Osteoblast (primary cell): ENCODE measurements around the gene CECR2. TPM values are rescaled to one million over a fixed set of nuclear protein-coding genes. Genes with fewer than 3 reads are reported as not detected.

ENCODE experiments used
- DNase-seq: peaks from one replicate; pipeline ENCODE4 v3.0.0; 2011; ENCODE audit warnings: low spot score, mixed read lengths; ENCODE audit not compliant: insufficient read length; ENCODE audit errors: missing footprints
- H2AFZ ChIP-seq: 2 replicates; pipeline ENCODE4 v1.6.0; 2011; ENCODE audit warnings: mild to moderate bottlenecking, low read length
- H3K27ac ChIP-seq: 2 replicates; pipeline ENCODE4 v1.5.1; 2011; ENCODE audit warnings: mild to moderate bottlenecking, low read depth, low read length, moderate library complexity
- H3K27me3 ChIP-seq: 2 replicates; pipeline ENCODE4 v1.6.0; 2012; ENCODE audit warnings: mild to moderate bottlenecking, control low read depth, inconsistent platforms, low read length, moderate library complexity; ENCODE audit not compliant: insufficient read depth
- H3K36me3 ChIP-seq: 2 replicates; pipeline ENCODE4 v1.5.1; 2011; ENCODE audit warnings: mild to moderate bottlenecking, low read length, control low read depth, moderate library complexity; ENCODE audit not compliant: insufficient read depth
- H3K4me1 ChIP-seq: 2 replicates; pipeline ENCODE4 v1.5.1; 2011; ENCODE audit warnings: mild to moderate bottlenecking, low read length, control low read depth, moderate library complexity; ENCODE audit not compliant: insufficient read depth
- H3K4me2 ChIP-seq: 2 replicates; pipeline ENCODE4 v1.6.0; 2011; ENCODE audit warnings: mild to moderate bottlenecking, low read length; ENCODE audit not compliant: insufficient read depth
- H3K4me3 ChIP-seq: fragments of 200-600 bp; sonication (generic); 3 replicates; pipeline ENCODE4 v1.5.1; 2012; ENCODE audit warnings: mild to moderate bottlenecking, low read length, inconsistent platforms; ENCODE audit not compliant: insufficient read depth
- H3K79me2 ChIP-seq: 2 replicates; pipeline ENCODE4 v1.6.0; 2012; ENCODE audit warnings: mild to moderate bottlenecking, low read length, control low read depth, inconsistent platforms; ENCODE audit not compliant: insufficient read depth
- H3K9me3 ChIP-seq: 2 replicates; pipeline ENCODE4 v1.5.1; 2011; ENCODE audit warnings: low read depth, low read length, control low read depth
- H4K20me1 ChIP-seq: 2 replicates; pipeline ENCODE4 v1.6.0; 2012; ENCODE audit warnings: mild to moderate bottlenecking, low read length, control low read depth; ENCODE audit not compliant: insufficient read depth
- CTCF ChIP-seq: IDR thresholded peaks from 2 replicates; pipeline ENCODE4 v1.5.1; 2011; ENCODE audit warnings: mild to moderate bottlenecking, low read depth, low read length, moderate library complexity; ENCODE audit errors: extremely low read depth
- total RNA-seq: library from RNA; depleted of rRNA; stranded (reverse); fragments of >200 nt; gene quantifications from 2 replicates; pipeline ENCODE4 v1.2.3, GENCODE V29; 2012

CECR2 gene
- total RNA-seq, 1 donor, result not detected

- Histone ChIP-seq H3K4me1 (no peaks in the 10 kb centered on the region), H3K79me2 (no peaks in the 10 kb centered on the region), H3K4me3 (no peak overlapping the region), H3K9me3 (no peaks in the 10 kb centered on the region), H3K4me2 (no peak overlapping the region), H2AFZ (no peak overlapping the region), H3K27ac (no peak overlapping the region), H3K27me3 (no peaks in the 10 kb centered on the region), H3K36me3 (peaks cover 51% of the 10 kb centered on the region), H4K20me1 (no peaks in the 10 kb centered on the region)
- no peak for DNase-seq
- no peak for TF ChIP-seq CTCF
Measured at GRCh38 chr22:17590586-17590985, 221.3 kb downstream of the CECR2 start.

GRCh38 chr22:17592201-17592600 lies 222.9 kb downstream of the CECR2 start:
- Histone ChIP-seq H3K36me3 (peaks cover 62% of the 10 kb centered on the region), H3K4me3 (no peak overlapping the region), H3K79me2 (no peaks in the 10 kb centered on the region), H3K9me3 (no peaks in the 10 kb centered on the region), H3K4me1 (no peaks in the 10 kb centered on the region), H3K4me2 (no peak overlapping the region), H3K27me3 (no peaks in the 10 kb centered on the region), H2AFZ (no peak overlapping the region), H3K27ac (no peak overlapping the region), H4K20me1 (no peaks in the 10 kb centered on the region)
- no peak for DNase-seq
- TF ChIP-seq CTCF, result no peak

- H3K27ac ChIP-seq, result no peak overlapping the region
- no peaks in the 10 kb centered on the region for H3K4me1 ChIP-seq
- TF ChIP-seq CTCF, result no peak
- no peak overlapping the region for H3K4me2 ChIP-seq
- H3K9me3 ChIP-seq, result no peaks in the 10 kb centered on the region
- H3K79me2 ChIP-seq, result peaks cover 3% of the 10 kb centered on the region
- H3K36me3 ChIP-seq, result peaks cover 78% of the 10 kb centered on the region
- H3K4me3 ChIP-seq, result no peak overlapping the region
- DNase-seq, result no peak
- H3K27me3 ChIP-seq, result no peaks in the 10 kb centered on the region
- H4K20me1 ChIP-seq, result no peaks in the 10 kb centered on the region
- H2AFZ ChIP-seq, result no peak overlapping the region
Measured at GRCh38 chr22:17596226-17596625, 227.0 kb downstream of the CECR2 start.

- Histone ChIP-seq H2AFZ (no peak overlapping the region), H3K27ac (peak overlapping the region; percentile 61), H3K79me2 (peaks cover 9% of the 10 kb centered on the region), H3K4me1 (no peaks in the 10 kb centered on the region), H4K20me1 (no peaks in the 10 kb centered on the region), H3K9me3 (no peaks in the 10 kb centered on the region), H3K4me3 (no peak overlapping the region), H3K27me3 (no peaks in the 10 kb centered on the region), H3K4me2 (no peak overlapping the region), H3K36me3 (peaks cover 69% of the 10 kb centered on the region)
- no peak for DNase-seq
- no peak for TF ChIP-seq CTCF
Measured at GRCh38 chr22:17597217-17597616, 228.0 kb downstream of the CECR2 start.
